Measurements from ENCODE around the gene LYRM7.
"Not testable (repeated sequence)": the region's sequence is repeated elsewhere in the genome, so short reads cannot be mapped to it uniquely, and the experiment has no call there.

LYRM7 gene

DNA sequence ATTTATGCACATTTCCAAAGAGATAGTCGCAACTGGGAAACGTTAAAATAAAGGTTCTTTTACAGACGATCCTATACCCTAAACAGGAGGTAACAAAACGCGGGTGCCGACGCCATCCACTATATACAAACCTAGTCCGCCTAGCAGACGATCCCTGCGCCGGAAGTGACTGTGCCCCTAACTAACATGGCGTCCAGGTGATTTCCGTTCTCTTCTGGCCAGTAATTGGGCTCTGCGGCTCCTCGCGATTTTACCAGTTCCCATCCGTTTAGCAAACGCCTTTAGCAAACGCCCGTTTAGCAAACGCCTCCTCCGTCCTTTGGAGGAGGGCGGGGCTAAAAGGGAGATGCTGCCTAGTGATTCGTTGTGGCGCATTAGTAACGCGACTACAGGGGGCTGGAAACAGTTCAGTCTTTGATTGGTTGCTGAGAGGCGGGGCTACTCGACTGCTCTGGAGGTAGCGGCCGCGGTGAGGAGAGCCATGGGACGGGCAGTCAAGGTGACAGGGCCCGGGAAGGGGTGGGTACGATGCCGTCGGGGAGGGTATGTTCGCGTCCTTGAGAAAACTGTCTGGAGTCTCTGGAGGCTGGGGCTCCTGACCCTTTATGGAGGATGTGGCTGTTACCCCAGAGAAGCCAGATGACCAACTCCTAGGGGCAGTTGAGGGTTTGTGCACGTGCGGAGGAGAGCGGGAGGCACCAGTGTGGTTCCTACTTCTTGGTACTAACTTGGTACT, at the start of gene LYRM7:
LYRM7 (plus strand) TSS at position 405 of the 736 bp plus-strand sequence; CDS start at position 482, 77 bp downstream.
- H4K20me1 ChIP-seq (ENCODE audit: control insufficient read depth, insufficient read depth, low read depth, low read length) = no peaks in the 10 kb centered on the region
- no peaks in the 10 kb centered on the region for H3K27me3 ChIP-seq (ENCODE audit: control insufficient read depth, low read length)
- H3K79me2 ChIP-seq (ENCODE audit: control insufficient read depth, low read length) = peaks cover 46% of the 10 kb centered on the region
- TF ChIP-seq CTCF (IDR thresholded peaks at IDR 0.05; ENCODE audit: low read depth, low read length, poor library complexity, severe bottlenecking) (no peak), EZH2phosphoT487 (IDR thresholded peaks at IDR 0.05; ENCODE audit: borderline replicate concordance, low read length) (no peak)
- H3F3A ChIP-seq (ENCODE audit: control insufficient read depth, insufficient read depth) = peaks cover 4% of the 10 kb centered on the region; the same call in 1 of the 2 replicates
- no peaks in the 10 kb centered on the region for H3K9me2 ChIP-seq (replicated peaks; ENCODE audit: control insufficient read depth, low read length)
- H3K4me3 ChIP-seq (ENCODE audit: low read length) = peak within 1 kb of the TSS; percentile 99
- peaks cover 15% of the 10 kb centered on the region for H3K36me3 ChIP-seq (ENCODE audit: control insufficient read depth, low read length)
- H3K4me2 ChIP-seq (ENCODE audit: low read length) = peak within 1 kb of the TSS; percentile 91
- H3K27ac ChIP-seq (ENCODE audit: low read depth, low read length) = peak within 1 kb of the TSS; percentile 53
- H3K9me3 ChIP-seq (ENCODE audit: control insufficient read depth, insufficient read depth, low read length) = no peaks in the 10 kb centered on the region
- peaks cover 33% of the 10 kb centered on the region for H3K4me1 ChIP-seq (ENCODE audit: control insufficient read depth, low read length)

DNA sequence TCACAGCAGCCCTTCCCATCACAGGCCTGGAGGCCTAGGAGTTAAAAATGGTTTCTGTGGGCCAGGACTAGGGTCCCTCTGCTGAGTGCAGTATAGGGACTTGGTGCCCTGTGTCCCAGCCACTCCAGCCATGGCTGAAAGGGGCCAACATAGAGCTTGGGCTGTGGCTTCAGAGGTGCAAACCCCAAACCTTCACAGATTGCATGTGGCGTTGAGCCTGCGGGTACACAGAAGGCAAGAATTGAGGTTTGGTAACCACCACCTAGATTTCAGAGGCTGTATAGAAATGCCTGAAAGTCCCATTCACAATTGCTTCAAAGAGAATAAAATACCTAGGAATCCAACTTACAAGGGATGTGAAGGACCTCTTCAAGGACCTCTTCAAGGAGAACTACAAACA, 43.5 kb upstream of the LYRM7 start:
- not testable (repeated sequence) for H4K20me1 ChIP-seq (ENCODE audit: control insufficient read depth, insufficient read depth, low read depth, low read length); H3K4me2 ChIP-seq (ENCODE audit: low read length); H3K27ac ChIP-seq (ENCODE audit: low read depth, low read length); H3K79me2 ChIP-seq (ENCODE audit: control insufficient read depth, low read length); H3K9me3 ChIP-seq (ENCODE audit: control insufficient read depth, insufficient read depth, low read length); H3K36me3 ChIP-seq (ENCODE audit: control insufficient read depth, low read length); H3K9me2 ChIP-seq (replicated peaks; ENCODE audit: control insufficient read depth, low read length); H3K4me1 ChIP-seq (ENCODE audit: control insufficient read depth, low read length); H3K4me3 ChIP-seq (ENCODE audit: low read length); H3K27me3 ChIP-seq (ENCODE audit: control insufficient read depth, low read length); H3F3A ChIP-seq (ENCODE audit: control insufficient read depth, insufficient read depth)

DNA sequence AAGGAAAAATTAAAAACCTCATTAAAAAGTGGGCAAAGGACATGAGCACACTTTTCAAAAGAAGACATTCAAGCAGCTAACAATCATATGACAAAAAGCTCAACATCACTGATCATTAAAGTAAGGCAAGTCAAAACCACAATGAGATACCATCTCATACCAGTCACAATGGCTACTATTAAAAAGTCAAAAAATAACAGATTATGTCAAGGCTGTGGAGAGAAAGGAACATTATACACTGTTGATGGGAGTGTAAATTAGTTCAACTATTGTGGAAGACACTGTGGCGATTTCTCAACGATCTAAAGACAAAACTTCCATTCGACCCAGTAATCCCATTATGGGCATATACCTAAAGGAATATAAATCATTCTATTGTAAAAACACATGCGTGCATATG, 41.4 kb upstream of the LYRM7 start:
- Histone ChIP-seq H3F3A (ENCODE audit: control insufficient read depth, insufficient read depth) (no peaks in the 10 kb centered on the region), H3K27me3 (ENCODE audit: control insufficient read depth, low read length) (no peaks in the 10 kb centered on the region), H3K9me3 (ENCODE audit: control insufficient read depth, insufficient read depth, low read length) (peaks cover 4% of the 10 kb centered on the region; the same call in 1 of the 2 replicates)

GRCh38 chr5:131133091-131133490, 37.7 kb upstream of the LYRM7 start:
- not testable (repeated sequence) for H3K9me2 ChIP-seq (replicated peaks; ENCODE audit: control insufficient read depth, low read length); H3F3A ChIP-seq (ENCODE audit: control insufficient read depth, insufficient read depth); H3K27me3 ChIP-seq (ENCODE audit: control insufficient read depth, low read length); H3K4me1 ChIP-seq (ENCODE audit: control insufficient read depth, low read length); H4K20me1 ChIP-seq (ENCODE audit: control insufficient read depth, insufficient read depth, low read depth, low read length); H3K27ac ChIP-seq (ENCODE audit: low read depth, low read length); H3K4me3 ChIP-seq (ENCODE audit: low read length); H3K79me2 ChIP-seq (ENCODE audit: control insufficient read depth, low read length); H3K9me3 ChIP-seq (ENCODE audit: control insufficient read depth, insufficient read depth, low read length); H3K36me3 ChIP-seq (ENCODE audit: control insufficient read depth, low read length); H3K4me2 ChIP-seq (ENCODE audit: low read length)

More for the DNA sequence above, 41.4 kb upstream of the LYRM7 start:
- H3K4me2 ChIP-seq (ENCODE audit: low read length) = no peak overlapping the region
- H3K9me2 ChIP-seq (replicated peaks; ENCODE audit: control insufficient read depth, low read length) = no peaks in the 10 kb centered on the region
- H3K4me3 ChIP-seq (ENCODE audit: low read length) = no peak overlapping the region
- H3K36me3 ChIP-seq (ENCODE audit: control insufficient read depth, low read length) = no peaks in the 10 kb centered on the region
- H3K27ac ChIP-seq (ENCODE audit: low read depth, low read length) = no peak overlapping the region
- no peaks in the 10 kb centered on the region for H3K4me1 ChIP-seq (ENCODE audit: control insufficient read depth, low read length)
- TF ChIP-seq CTCF (IDR thresholded peaks at IDR 0.05; ENCODE audit: low read depth, low read length, poor library complexity, severe bottlenecking) (no peak), EZH2phosphoT487 (IDR thresholded peaks at IDR 0.05; ENCODE audit: borderline replicate concordance, low read length) (no peak)
- H3K79me2 ChIP-seq (ENCODE audit: control insufficient read depth, low read length) = no peaks in the 10 kb centered on the region
- no peaks in the 10 kb centered on the region for H4K20me1 ChIP-seq (ENCODE audit: control insufficient read depth, insufficient read depth, low read depth, low read length)

GRCh38 chr5:131138406-131138805, 32.3 kb upstream of the LYRM7 start:
- not testable (repeated sequence) for H3K36me3 ChIP-seq (ENCODE audit: control insufficient read depth, low read length); H3K9me3 ChIP-seq (ENCODE audit: control insufficient read depth, insufficient read depth, low read length)

More at GRCh38 chr5:131138406-131138805, 32.3 kb upstream of the LYRM7 start:
- H4K20me1 ChIP-seq (ENCODE audit: control insufficient read depth, insufficient read depth, low read depth, low read length); H3K79me2 ChIP-seq (ENCODE audit: control insufficient read depth, low read length); H3K4me3 ChIP-seq (ENCODE audit: low read length); H3K27me3 ChIP-seq (ENCODE audit: control insufficient read depth, low read length); H3F3A ChIP-seq (ENCODE audit: control insufficient read depth, insufficient read depth); H3K4me2 ChIP-seq (ENCODE audit: low read length); H3K27ac ChIP-seq (ENCODE audit: low read depth, low read length); H3K4me1 ChIP-seq (ENCODE audit: control insufficient read depth, low read length); H3K9me2 ChIP-seq (replicated peaks; ENCODE audit: control insufficient read depth, low read length): not testable (repeated sequence)
